HL-60 (cell line): ENCODE data around the gene TRIP13.
"Not testable (repeated sequence)": the region's sequence is repeated elsewhere in the genome, so short reads cannot be mapped to it uniquely, and the experiment has no call there.

Experiments used
- CTCF ChIP-seq: IDR thresholded peaks from one replicate; pipeline ENCODE4 v1.5.1; 2011; ENCODE audit warnings: low read length, control low read depth, inconsistent platforms; ENCODE audit not compliant: insufficient read depth
- GABPA ChIP-seq: IDR thresholded peaks from 2 replicates; pipeline ENCODE4 v1.6.1; 2012; ENCODE audit warnings: low read depth
- POLR2AphosphoS5 ChIP-seq: IDR thresholded peaks from 2 replicates; pipeline ENCODE4 v1.6.1; 2012; ENCODE audit warnings: low read depth
- REST ChIP-seq: IDR thresholded peaks from 2 replicates; pipeline ENCODE4 v1.6.1; 2012; ENCODE audit warnings: low read depth; ENCODE audit not compliant: insufficient replicate concordance

GRCh38 chr5:878677-879076 lies 14.0 kb upstream of the TRIP13 start:
- not testable (repeated sequence) for TF ChIP-seq CTCF, GABPA, POLR2AphosphoS5, REST
